Transverse colon (tissue), 4 donors: ENCODE measurements around the gene MMD. TPM values are rescaled to one million over a fixed set of nuclear protein-coding genes. Genes with fewer than 3 reads are reported as not detected.
"Not testable (repeated sequence)": the region's sequence is repeated elsewhere in the genome, so short reads cannot be mapped to it uniquely, and the experiment has no call there.

Experiments used
- DNase-seq: peaks from one replicate; pipeline ENCODE4 v3.0.0-alpha.2; 2019
- H3K27ac ChIP-seq, 4 donors: fragments of 200-600 bp; sonication (generic); 2 replicates each; pipeline ENCODE4 v1.5.1; 2016 to 2018; ENCODE audit warnings: inconsistent platforms in 4 of 4
- H3K27me3 ChIP-seq: fragments of 200-600 bp; sonication (generic); 2 replicates; pipeline ENCODE4 v1.5.1; 2017; ENCODE audit warnings: inconsistent platforms
- H3K36me3 ChIP-seq, 4 donors: fragments of 200-600 bp; sonication (generic); 2 replicates each; pipeline ENCODE4 v1.5.1; 2017 to 2019; ENCODE audit warnings: inconsistent platforms in 4 of 4
- H3K4me1 ChIP-seq, 4 donors: fragments of 200-600 bp; sonication (generic); 2 replicates each; pipeline ENCODE4 v1.5.1; 2017 to 2020; ENCODE audit warnings: inconsistent platforms in 4 of 4
- H3K4me3 ChIP-seq, 4 donors: fragments of 200-600 bp; sonication (generic); 1 replicate in 1 of 4; 2 replicates in 3 of 4; pipeline versions ENCODE4 v1.5.1 to v1.6.1; 2017 to 2019; ENCODE audit warnings: inconsistent platforms in 4 of 4
- H3K9me3 ChIP-seq, 2 donors: fragments of 200-600 bp; sonication (generic); 2 replicates each; pipeline ENCODE4 v1.5.1; 2017 to 2019; ENCODE audit warnings: inconsistent platforms in 2 of 2
- CTCF ChIP-seq, 5 experiments: fragments of 200-600 bp in 3 of 5; fragments of 450-650 bp in 2 of 5; sonication (generic) in 3 of 5; IDR thresholded peaks; 1 replicate in 2 of 5; 2 replicates in 3 of 5; pipeline ENCODE4 v1.5.1; 2016 to 2017; ENCODE audit warnings: antibody characterized with exemption in 5 of 5, inconsistent platforms in 3 of 5, mild to moderate bottlenecking in 2 of 5, moderate library complexity in 1 of 5
- EP300 ChIP-seq: sonication (generic); formaldehyde crosslinking; IDR thresholded peaks from one replicate; pipeline ENCODE4 v1.6.1; 2017; ENCODE audit warnings: antibody characterized with exemption, low read depth
- POLR2A ChIP-seq: fragments of 450-650 bp; IDR thresholded peaks from one replicate; pipeline ENCODE4 v1.6.1; 2016; ENCODE audit warnings: antibody characterized with exemption, mild to moderate bottlenecking, moderate library complexity
- POLR2AphosphoS5 ChIP-seq, 3 donors: sonication (generic); formaldehyde crosslinking; IDR thresholded peaks; one replicate each; pipeline ENCODE4 v1.6.1; 2016; ENCODE audit warnings: antibody characterized with exemption in 3 of 3
- WGBS, 2 donors: methylation state at CpG; one replicate each; pipeline ENCODE4 v1.1.5; 2018; ENCODE audit warnings: low coverage in 1 of 2; 5-methylcytosine and 5-hydroxymethylcytosine counted together
- in situ Hi-C, 4 donors: fragments of 200-750 bp; cut with MboI; loops; one replicate each; pipeline versions ENCODE4 v1.15.0 to v1.15.1; 2017; ENCODE audit warnings: low sequenced_read_pairs in 3 of 4, low pct_ligation_motif_present in 1 of 4, low pct_unique_long_range_greater_than_20kb in 1 of 4
- intact Hi-C: fragments of 100-400 bp; cut with DNase I; formaldehyde crosslinking; loops from one replicate; pipeline ENCODE4 v1.15.1; 2023; ENCODE audit warnings: low total_unique reads
- total RNA-seq, 4 donors: library from RNA; depleted of rRNA; stranded (reverse); fragments of >200 nt; gene quantifications; one replicate each; pipeline ENCODE4 v1.1.0, GENCODE V29; 2016

MMD gene
- total RNA-seq, 4 donors from 2014 or later: 4.8 to 18.9 (median 14.3) TPM

GRCh38 chr17:55391244-55391757 lies 30.3 kb downstream of the MMD start:
- intact Hi-C loops: no loop called here
- in situ Hi-C loops: no loop called here
- no peak for DNase-seq

DNA sequence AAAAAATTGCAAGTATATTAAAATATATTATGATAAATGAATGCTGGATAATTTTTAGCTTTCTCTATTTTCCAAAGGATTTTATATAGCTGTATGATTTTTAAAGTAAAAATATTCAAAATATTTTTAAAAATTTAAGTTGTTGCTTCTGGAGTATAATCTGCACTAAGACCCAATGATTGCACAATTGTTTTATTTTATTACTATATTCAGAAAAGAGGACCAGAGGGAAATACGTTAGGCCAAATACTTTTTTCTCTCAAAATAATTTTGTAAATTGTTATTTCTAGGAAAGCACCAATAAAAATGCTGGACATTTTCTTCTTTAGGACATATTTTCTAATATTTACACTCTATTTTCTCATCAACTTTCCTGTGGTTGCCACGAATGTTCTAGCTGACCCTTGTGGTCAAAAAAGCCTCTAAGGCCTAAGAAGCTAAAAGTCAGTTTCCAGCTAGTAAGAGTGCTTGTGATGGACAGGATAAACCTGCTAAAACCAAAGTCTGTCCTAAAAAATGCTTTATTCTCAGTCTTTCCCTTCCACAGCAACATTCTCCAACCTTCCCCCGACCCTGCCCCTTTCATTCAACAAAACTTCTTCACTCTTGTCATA lies 31.2 kb downstream of the MMD start:
- in situ Hi-C loops (no loop called here), intact Hi-C loops (no loop called here)
- Histone ChIP-seq H3K27me3 (no peaks in the 10 kb centered on the region), H3K4me3 (no peak overlapping the region), H3K9me3 (no peaks in the 10 kb centered on the region), H3K27ac (no peak overlapping the region), H3K4me1 (peaks cover 0 to 21% (median 18%) of the 10 kb centered on the region in 4 donors), H3K36me3 (no peaks in the 10 kb centered on the region)
- 73 to 80% methylated on average over 3 of the region's 3 CpGs for WGBS, 2 donors
- no peak for DNase-seq
- no peak for TF ChIP-seq POLR2A
- no peak for TF ChIP-seq CTCF (IDR thresholded peaks at IDR 0.05)
- no peak for TF ChIP-seq EP300
- no peak for TF ChIP-seq POLR2AphosphoS5 (IDR thresholded peaks at IDR 0.05)

More at GRCh38 chr17:55391244-55391757, 30.3 kb downstream of the MMD start:
- Histone ChIP-seq H3K27ac (no peak overlapping the region), H3K9me3 (no peaks in the 10 kb centered on the region), H3K27me3 (no peaks in the 10 kb centered on the region), H3K36me3 (no peaks in the 10 kb centered on the region), H3K4me3 (no peak overlapping the region), H3K4me1 (peaks cover 0 to 23% (median 18%) of the 10 kb centered on the region in 4 donors)
- TF ChIP-seq CTCF (IDR thresholded peaks at IDR 0.05) (no peak), EP300 (no peak), POLR2AphosphoS5 (IDR thresholded peaks at IDR 0.05) (no peak), POLR2A (no peak)
- WGBS, 2 donors: 96 to 100% methylated on average over 1 to 4 of the region's 4 CpGs

GRCh38 chr17:55389715-55390114 lies 31.9 kb downstream of the MMD start:
- WGBS, 2 donors: 75 to 91% methylated on average over 1 of the region's 1 CpG
- H3K9me3 ChIP-seq, in situ Hi-C loops, H3K36me3 ChIP-seq, DNase-seq, H3K27me3 ChIP-seq, H3K4me3 ChIP-seq, intact Hi-C loops, H3K27ac ChIP-seq: not testable (repeated sequence)
- H3K4me1 ChIP-seq: peaks cover 0 to 14% (median 11%) of the 10 kb centered on the region in 4 donors

GRCh38 chr17:55388842-55389241 lies 32.8 kb downstream of the MMD start:
- no peak for DNase-seq
- intact Hi-C loops: no loop called here
- no peak overlapping the region for H3K27ac ChIP-seq
- H3K27me3 ChIP-seq: no peaks in the 10 kb centered on the region
- no peak overlapping the region for H3K4me3 ChIP-seq
- in situ Hi-C loops: no loop called here
- WGBS, 2 donors: 81 to 100% methylated on average over 1 to 3 of the region's 3 CpGs
- peaks cover 0 to 5% (median 2%) of the 10 kb centered on the region in 4 donors for H3K4me1 ChIP-seq
- no peak for TF ChIP-seq POLR2AphosphoS5 (IDR thresholded peaks at IDR 0.05)
- TF ChIP-seq EP300: no peak
- H3K9me3 ChIP-seq: no peaks in the 10 kb centered on the region
- H3K36me3 ChIP-seq: no peaks in the 10 kb centered on the region

DNA sequence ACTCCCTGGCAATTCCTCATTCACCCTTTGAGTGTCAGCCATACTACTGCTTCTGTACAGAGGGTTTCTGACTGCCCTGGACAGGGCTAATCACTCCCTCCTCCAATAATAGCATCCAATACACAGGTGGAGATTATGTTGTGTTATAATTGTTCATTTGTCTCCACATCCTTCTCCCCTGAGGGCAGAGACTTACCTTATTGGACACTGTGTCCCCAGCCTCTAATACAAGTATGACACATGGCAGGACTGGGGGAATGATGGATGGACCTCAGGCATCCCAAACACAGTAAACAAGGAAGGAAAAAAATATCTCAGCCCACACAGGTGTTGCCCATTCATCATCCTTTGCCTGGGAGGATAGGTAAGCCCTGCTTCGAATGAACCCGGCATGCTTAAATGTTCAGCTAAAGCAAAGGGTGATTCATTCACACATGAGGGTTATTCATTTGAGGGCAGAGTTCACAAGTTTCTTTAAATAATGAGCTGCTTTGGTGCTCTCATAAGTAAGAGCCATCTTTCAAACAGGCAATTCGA lies 34.8 kb downstream of the MMD start:
- in situ Hi-C loops: no loop called here

More for the DNA sequence above, 34.8 kb downstream of the MMD start:
- Histone ChIP-seq H3K4me3 (no peak overlapping the region), H3K27me3 (no peaks in the 10 kb centered on the region), H3K36me3 (no peaks in the 10 kb centered on the region), H3K27ac (no peak overlapping the region), H3K9me3 (no peaks in the 10 kb centered on the region), H3K4me1 (no peaks in the 10 kb centered on the region)
- TF ChIP-seq CTCF (IDR thresholded peaks at IDR 0.05) (no peak), EP300 (no peak), POLR2AphosphoS5 (IDR thresholded peaks at IDR 0.05) (no peak), POLR2A (no peak)
- intact Hi-C loops: no loop called here
- DNase-seq: no peak
- WGBS, 2 donors: 82 to 100% methylated on average over 2 to 3 of the region's 3 CpGs
